Kidney epithelial cell (primary cell): Measurements from ENCODE around the gene DCLRE1A. TPM values are rescaled to one million over a fixed set of nuclear protein-coding genes. Genes with fewer than 3 reads are reported as not detected.

Experiments used
- DNase-seq: peaks from one replicate; pipeline ENCODE4 v3.0.0-alpha.2; 2010; ENCODE audit warnings: low read depth
- H3K27me3 ChIP-seq: 2 replicates; pipeline ENCODE4 v1.6.0; 2011; ENCODE audit warnings: low read length; ENCODE audit not compliant: control insufficient read depth, insufficient read depth
- H3K36me3 ChIP-seq: 2 replicates; pipeline ENCODE4 v1.5.1; 2011; ENCODE audit warnings: low read length; ENCODE audit not compliant: control insufficient read depth, insufficient read depth
- H3K4me3 ChIP-seq: 2 replicates; pipeline ENCODE4 v1.5.1; 2011; ENCODE audit warnings: low read depth, mild to moderate bottlenecking, control low read depth, low read length
- total RNA-seq: library from RNA; depleted of rRNA; stranded (reverse); fragments of >200 nt; gene quantifications from 2 replicates; pipeline ENCODE4 v1.2.3, GENCODE V29; 2015
- TF ChIP-seq, protein P1 (sequence below): IDR thresholded peaks from 2 replicates; pipeline ENCODE4 v1.5.1; 2011; ENCODE audit warnings: mild to moderate bottlenecking, moderate library complexity, low read length, control low read depth, inconsistent platforms; ENCODE audit not compliant: insufficient read depth, poor library complexity, severe bottlenecking

The DCLRE1A gene
- total RNA-seq, 1 donor from 2014 or later: 11.7 TPM

- no peak for DNase-seq
- no peaks in the 10 kb centered on the region for H3K27me3 ChIP-seq
- no peaks in the 10 kb centered on the region for H3K36me3 ChIP-seq
- TF ChIP-seq, protein P1, sequence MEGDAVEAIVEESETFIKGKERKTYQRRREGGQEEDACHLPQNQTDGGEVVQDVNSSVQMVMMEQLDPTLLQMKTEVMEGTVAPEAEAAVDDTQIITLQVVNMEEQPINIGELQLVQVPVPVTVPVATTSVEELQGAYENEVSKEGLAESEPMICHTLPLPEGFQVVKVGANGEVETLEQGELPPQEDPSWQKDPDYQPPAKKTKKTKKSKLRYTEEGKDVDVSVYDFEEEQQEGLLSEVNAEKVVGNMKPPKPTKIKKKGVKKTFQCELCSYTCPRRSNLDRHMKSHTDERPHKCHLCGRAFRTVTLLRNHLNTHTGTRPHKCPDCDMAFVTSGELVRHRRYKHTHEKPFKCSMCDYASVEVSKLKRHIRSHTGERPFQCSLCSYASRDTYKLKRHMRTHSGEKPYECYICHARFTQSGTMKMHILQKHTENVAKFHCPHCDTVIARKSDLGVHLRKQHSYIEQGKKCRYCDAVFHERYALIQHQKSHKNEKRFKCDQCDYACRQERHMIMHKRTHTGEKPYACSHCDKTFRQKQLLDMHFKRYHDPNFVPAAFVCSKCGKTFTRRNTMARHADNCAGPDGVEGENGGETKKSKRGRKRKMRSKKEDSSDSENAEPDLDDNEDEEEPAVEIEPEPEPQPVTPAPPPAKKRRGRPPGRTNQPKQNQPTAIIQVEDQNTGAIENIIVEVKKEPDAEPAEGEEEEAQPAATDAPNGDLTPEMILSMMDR: no peak
- H3K4me3 ChIP-seq: no peak overlapping the region
Measured at GRCh38 chr10:113866551-113867394, 12.9 kb upstream of the DCLRE1A start.

- Histone ChIP-seq H3K4me3 (no peak overlapping the region), H3K27me3 (no peaks in the 10 kb centered on the region), H3K36me3 (no peaks in the 10 kb centered on the region)
- TF ChIP-seq, protein P1: no peak
- DNase-seq: no peak
Measured at GRCh38 chr10:113865901-113866300, 12.0 kb upstream of the DCLRE1A start.

- no peak for DNase-seq
- no peak overlapping the region for H3K4me3 ChIP-seq
- H3K36me3 ChIP-seq: no peaks in the 10 kb centered on the region
- no peaks in the 10 kb centered on the region for H3K27me3 ChIP-seq
- TF ChIP-seq, protein P1: no peak
Measured at GRCh38 chr10:113859261-113859660, 5.4 kb upstream of the DCLRE1A start.

DNA sequence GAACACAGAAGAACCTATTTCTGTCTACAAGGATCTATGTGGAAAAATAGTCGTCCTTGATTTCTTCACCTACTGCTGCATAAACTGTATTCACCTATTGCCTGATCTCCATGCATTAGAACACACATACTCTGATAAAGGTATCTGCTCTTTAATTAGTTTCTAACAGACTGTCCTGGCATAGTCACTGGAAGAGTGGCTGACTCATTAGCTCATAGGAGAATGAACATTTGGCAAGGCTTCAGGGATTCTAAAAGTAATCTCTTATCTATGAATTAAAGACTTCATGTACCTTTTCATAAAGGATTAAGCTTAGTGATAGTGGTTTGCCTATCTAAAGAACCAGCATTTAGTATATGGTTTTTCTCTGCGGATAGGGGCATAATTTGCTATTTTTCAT, 4.7 kb upstream of the DCLRE1A start:
- TF ChIP-seq, protein P1: no peak
- no peaks in the 10 kb centered on the region for H3K36me3 ChIP-seq
- no peak overlapping the region for H3K4me3 ChIP-seq
- no peak for DNase-seq
- H3K27me3 ChIP-seq: no peaks in the 10 kb centered on the region

- H3K36me3 ChIP-seq: no peaks in the 10 kb centered on the region
- DNase-seq: no peak
- no peak overlapping the region for H3K4me3 ChIP-seq
- TF ChIP-seq, protein P1: no peak
- H3K27me3 ChIP-seq: no peaks in the 10 kb centered on the region
Measured at GRCh38 chr10:113857210-113857609, 3.3 kb upstream of the DCLRE1A start.

- DNase-seq: no peak
- H3K4me3 ChIP-seq: no peak overlapping the region
- no peaks in the 10 kb centered on the region for H3K36me3 ChIP-seq
- H3K27me3 ChIP-seq: no peaks in the 10 kb centered on the region
- TF ChIP-seq, protein P1: no peak
Measured at GRCh38 chr10:113856563-113856962, 2.7 kb upstream of the DCLRE1A start.
